GM21825 (cell line): Measurements from ENCODE around the gene PGK1.
"Not testable (repeated sequence)": the region's sequence is repeated elsewhere in the genome, so short reads cannot be mapped to it uniquely, and the experiment has no call there.

ENCODE experiments used
- ATAC-seq: cut with Tn5 transposase; IDR thresholded peaks from one replicate; pipeline ENCODE4 v1.9.1; 2021; ENCODE audit warnings: mild to moderate bottlenecking, moderate library complexity; ENCODE audit not compliant: unreplicated experiment

PGK1 gene

GRCh38 chrX:78111140-78111931, 7.3 kb downstream of the PGK1 start:
- ATAC-seq: no peak

GRCh38 chrX:78116365-78116764, 12.3 kb downstream of the PGK1 start:
- ATAC-seq: no peak

- no peak for ATAC-seq
These were observed 12.7 kb downstream of the PGK1 start for GRCh38 chrX:78116766-78117165.

DNA sequence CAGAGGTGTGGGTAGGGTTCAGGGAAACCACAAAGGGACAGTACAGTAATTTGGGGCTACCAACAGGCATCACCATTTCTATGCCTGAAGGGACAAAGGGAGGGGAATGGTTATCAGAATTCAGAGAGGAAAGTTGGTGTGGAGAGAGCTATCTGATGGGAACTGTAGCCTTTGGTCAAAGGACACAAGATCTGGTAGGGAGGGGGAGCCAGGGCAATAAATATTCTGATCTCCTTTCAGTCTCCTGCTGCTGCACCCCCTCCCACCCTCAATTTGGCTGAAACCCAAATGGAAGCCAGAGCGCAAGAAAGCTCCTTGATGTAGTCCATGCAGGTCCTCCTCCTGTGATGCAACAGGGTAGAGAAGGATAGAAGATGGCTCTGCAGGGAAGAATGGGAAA, 14.6 kb downstream of the PGK1 start:
- ATAC-seq: no peak

DNA sequence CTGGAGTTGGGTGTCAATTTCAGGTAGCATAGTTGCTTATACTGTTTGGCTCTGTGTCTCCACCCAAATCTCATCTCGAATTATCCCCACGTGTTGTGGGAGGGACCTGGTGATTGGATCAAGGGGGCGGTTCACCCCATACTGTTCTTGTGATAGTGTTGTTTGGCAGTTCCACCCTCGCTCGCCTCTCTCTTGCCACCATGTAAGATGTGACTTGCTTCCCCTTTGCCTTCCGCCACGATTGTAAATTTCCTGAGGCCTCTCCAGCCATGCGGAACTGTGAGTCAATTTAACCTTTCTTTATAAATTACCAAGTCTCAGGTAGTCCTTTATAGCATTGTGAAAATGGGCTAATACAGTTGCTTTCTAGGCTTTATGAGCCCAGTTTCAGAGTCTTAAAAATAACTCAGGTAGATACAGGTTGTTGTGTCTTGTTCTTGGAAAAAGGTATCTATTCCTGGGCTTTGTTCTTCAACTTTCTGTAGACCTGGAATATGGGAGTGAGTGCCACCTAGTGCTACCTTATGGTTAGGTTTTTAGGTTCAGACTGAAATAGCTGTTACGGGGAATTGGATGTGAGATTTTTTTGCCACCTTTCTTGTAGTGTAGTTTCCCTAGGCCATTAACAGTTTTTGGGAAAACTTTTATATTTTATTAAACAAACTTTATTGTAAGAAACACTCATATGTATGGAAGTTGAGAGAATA, 15.6 kb downstream of the PGK1 start:
- ATAC-seq: no peak

DNA sequence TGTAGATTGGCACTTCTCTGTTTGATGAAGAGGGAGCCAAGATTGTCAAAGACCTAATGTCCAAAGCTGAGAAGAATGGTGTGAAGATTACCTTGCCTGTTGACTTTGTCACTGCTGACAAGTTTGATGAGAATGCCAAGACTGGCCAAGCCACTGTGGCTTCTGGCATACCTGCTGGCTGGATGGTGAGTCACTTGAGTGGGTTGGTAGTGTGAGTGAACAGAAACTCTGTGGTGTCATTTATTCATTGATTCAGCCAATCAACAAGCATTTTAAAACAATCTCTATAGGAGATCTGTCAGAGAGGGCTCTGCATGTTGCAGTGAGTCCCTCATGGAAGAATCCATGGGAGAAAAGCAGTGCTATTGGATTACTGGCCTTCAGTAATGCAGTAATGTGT, 19.1 kb downstream of the PGK1 start:
- no peak for ATAC-seq

DNA sequence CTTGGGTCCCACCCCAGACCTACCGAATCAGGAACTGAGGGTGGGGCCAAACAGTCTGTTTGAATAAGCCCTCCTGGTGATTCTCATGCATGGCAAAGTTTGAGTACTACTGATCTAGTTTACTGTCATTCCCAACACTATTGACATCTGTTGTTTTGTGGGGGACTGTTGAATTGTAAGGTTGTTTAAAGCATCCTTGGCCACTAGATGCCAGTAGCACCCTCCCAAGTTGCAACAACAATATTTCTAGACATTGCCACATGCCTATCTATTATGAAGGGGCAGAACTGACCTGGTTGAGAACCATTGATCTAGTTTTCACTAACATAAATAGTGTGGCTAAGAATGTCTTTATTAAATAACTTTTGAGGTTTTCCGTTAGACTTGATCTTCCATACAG, 20.3 kb downstream of the PGK1 start:
- ATAC-seq: no peak

- no peak for ATAC-seq
These were observed 21.1 kb downstream of the PGK1 start for GRCh38 chrX:78125148-78125547.

- ATAC-seq: not testable (repeated sequence)
These were observed 21.7 kb downstream of the PGK1 start for GRCh38 chrX:78125781-78126180.

- ATAC-seq: no peak
These were observed 25.7 kb downstream of the PGK1 start for GRCh38 chrX:78129714-78130113.

DNA sequence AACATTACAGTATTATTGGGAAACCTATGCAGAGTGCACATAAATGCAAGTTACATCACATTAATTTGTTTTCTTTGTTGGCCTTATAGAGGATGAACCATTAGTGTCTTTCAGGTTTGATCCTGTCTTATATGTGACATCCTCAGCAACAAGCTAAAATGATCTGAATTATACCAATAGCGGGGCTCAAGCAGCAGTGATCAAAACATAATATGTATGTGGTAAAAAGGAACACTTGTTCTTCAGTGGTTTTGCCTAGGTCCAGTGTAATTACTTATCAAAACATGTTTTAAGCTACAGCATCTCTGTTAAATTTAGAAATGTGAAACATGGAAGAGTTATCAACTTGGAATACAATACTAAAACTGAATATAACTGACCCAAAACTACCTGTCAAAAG, 26.3 kb downstream of the PGK1 start:
- no peak for ATAC-seq

- ATAC-seq: no peak
These were observed 27.1 kb downstream of the PGK1 start for GRCh38 chrX:78131117-78131516.

- ATAC-seq: no peak
These were observed 29.4 kb downstream of the PGK1 start for GRCh38 chrX:78133238-78133960.

GRCh38 chrX:78139160-78140123, 35.4 kb downstream of the PGK1 start, which contains the start of gene TAF9B:
TAF9B (minus strand) TSS chrX:78139650; CDS start chrX:78139611, 39 bp downstream.
- ATAC-seq: peak; percentile 94

GRCh38 chrX:78140206-78140605, 36.2 kb downstream of the PGK1 start:
- ATAC-seq: no peak

GRCh38 chrX:78147002-78147540, 43.0 kb downstream of the PGK1 start:
- ATAC-seq: not testable (repeated sequence)

DNA sequence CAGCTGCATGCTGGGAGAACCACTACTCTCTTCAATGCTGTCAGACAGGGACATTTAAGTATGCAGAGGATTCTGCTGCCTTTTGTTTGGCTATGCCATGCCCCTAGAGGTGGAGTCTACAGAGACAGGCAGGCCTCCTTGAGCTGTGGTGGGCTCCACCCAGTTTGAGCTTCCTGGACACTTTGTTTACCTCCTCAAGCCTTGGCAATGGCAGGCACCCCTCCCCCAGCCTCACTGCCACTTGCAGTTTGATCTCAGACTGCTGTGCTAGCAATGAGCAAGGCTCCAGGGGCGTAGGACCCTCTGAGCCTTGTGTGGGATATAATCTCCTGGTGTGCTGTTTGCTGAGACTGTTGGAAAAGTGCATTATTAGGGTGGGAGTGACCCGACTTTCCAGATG, 53.3 kb downstream of the PGK1 start:
- not testable (repeated sequence) for ATAC-seq

- not testable (repeated sequence) for ATAC-seq
These were observed 53.8 kb downstream of the PGK1 start for GRCh38 chrX:78157846-78158245.

DNA sequence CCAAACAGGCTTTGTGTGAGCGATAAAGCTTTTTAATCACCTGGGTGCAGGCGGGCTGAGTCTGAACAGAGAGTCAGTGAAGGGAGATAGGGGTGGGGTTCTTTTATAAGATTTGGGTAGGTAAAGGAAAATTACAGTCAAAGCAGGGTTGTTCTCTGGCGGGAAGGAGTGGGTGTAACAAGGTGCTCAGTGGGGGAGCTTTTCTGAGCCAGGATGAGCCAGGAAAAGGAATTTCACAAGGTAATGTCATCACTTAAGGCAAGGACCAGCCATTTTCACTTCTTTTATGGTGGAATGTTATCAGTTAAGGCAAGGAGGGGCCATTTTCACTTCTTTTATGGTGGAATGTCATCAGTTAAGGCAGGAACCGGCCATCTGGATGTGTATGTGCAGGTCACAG, 56.7 kb downstream of the PGK1 start:
- ATAC-seq: not testable (repeated sequence)

GRCh38 chrX:78163175-78163574, 59.1 kb downstream of the PGK1 start:
- ATAC-seq: not testable (repeated sequence)
